ENCODE data around the gene FLAD1.

The FLAD1 gene

DNA sequence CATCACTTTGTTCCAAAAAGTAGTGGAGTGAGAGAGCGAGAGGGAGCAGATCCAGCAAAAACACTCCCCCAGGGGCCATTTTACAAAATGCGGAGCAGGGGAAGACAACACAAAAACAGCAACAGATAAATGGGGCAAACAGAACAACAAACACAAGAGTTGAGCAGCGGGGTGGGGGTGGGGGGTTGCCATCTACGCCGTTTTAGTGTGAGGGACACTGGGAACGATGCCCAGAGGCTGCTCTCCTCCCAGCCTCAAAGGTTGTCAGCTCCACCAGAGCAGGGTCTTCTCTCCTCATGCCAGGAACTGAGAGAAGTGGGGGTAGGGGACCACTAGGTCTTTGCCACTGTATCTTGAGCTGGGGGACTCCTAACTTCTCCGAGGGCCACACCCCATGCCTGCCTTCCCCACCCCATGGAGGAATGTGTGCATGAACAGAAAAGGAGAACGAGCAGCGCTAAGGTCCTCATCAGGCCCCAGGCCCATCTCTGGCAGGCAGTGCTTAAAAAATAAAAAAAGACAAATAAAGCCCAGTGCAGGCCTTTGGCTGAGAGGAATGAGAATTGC is 26.0 kb upstream of the FLAD1 start:
- DNase-seq (ENCODE audit: low spot score), result no peak
- in situ Hi-C loops (cut with MboI; ENCODE audit: low pct_unique_long_range_greater_than_20kb, low sequenced_read_pairs, unreplicated experiment), result no loop called here
- TF ChIP-seq, protein P1, sequence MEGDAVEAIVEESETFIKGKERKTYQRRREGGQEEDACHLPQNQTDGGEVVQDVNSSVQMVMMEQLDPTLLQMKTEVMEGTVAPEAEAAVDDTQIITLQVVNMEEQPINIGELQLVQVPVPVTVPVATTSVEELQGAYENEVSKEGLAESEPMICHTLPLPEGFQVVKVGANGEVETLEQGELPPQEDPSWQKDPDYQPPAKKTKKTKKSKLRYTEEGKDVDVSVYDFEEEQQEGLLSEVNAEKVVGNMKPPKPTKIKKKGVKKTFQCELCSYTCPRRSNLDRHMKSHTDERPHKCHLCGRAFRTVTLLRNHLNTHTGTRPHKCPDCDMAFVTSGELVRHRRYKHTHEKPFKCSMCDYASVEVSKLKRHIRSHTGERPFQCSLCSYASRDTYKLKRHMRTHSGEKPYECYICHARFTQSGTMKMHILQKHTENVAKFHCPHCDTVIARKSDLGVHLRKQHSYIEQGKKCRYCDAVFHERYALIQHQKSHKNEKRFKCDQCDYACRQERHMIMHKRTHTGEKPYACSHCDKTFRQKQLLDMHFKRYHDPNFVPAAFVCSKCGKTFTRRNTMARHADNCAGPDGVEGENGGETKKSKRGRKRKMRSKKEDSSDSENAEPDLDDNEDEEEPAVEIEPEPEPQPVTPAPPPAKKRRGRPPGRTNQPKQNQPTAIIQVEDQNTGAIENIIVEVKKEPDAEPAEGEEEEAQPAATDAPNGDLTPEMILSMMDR (IDR thresholded peaks at IDR 0.05; ENCODE audit: extremely low read depth, insufficient read depth, missing control alignments), result no peak

DNA sequence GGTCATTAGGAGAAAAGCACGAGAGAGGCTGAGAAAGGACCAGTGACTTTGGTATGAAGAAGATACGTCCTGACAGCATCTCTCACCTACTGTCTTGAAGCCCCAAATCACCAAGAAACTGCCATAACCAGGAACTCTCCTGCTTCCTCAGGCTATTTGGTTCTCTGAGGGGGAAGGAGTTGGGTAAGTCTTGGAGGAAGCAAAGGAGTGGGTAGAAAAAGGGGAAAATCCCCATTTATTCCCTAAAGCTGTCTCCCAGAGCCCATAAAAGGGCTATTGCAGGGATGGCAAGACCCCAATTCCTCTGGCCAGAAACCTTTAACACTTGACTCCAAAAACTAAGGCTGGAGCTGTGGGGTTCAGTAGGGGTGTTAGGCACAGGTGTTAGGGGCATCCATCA is 25.1 kb upstream of the FLAD1 start:
- DNase-seq (ENCODE audit: low spot score), result no peak
- in situ Hi-C loops (cut with MboI; ENCODE audit: low pct_unique_long_range_greater_than_20kb, low sequenced_read_pairs, unreplicated experiment), result no loop called here
- TF ChIP-seq, protein P1 (IDR thresholded peaks at IDR 0.05; ENCODE audit: extremely low read depth, insufficient read depth, missing control alignments), result no peak

DNA sequence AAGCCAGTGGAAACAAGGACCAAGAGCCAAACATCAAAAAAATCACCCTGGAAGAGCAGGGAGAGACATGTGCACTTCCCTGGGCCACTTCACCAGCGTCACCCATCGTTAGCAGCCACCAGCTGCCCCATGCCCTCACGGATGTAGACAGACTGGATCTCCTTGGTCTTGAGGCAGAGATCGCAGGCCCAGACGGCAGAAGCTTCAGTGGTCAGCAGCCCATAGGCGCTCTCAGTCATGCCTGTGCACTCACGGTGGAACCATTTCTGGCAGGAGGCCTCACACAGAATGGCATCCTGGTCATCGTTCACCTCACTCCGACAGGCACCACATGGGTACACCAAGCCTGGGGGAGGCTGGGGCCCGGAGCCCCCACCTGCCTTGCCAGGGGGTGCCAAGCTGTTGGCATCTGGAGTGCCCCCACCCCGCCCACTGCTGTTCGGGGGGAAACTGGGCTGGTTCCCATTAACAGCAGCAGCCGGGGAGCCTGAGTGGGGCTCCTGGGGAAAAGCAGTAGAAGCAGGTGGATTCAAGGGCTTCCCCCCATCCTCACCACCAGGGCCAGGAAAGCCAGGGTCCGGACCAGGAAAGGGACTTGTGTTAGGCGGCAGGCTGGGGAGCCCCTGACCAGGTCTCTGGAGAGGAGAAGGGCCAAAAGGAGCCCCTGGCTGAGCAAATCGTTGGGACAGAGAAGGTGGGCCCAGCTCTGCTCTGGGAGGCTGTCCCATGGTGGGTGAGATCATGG is 24.3 kb upstream of the FLAD1 start:
- DNase-seq (ENCODE audit: low spot score), result no peak
- TF ChIP-seq, protein P1 (IDR thresholded peaks at IDR 0.05; ENCODE audit: extremely low read depth, insufficient read depth, missing control alignments), result no peak
- in situ Hi-C loops (cut with MboI; ENCODE audit: low pct_unique_long_range_greater_than_20kb, low sequenced_read_pairs, unreplicated experiment), result no loop called here

DNA sequence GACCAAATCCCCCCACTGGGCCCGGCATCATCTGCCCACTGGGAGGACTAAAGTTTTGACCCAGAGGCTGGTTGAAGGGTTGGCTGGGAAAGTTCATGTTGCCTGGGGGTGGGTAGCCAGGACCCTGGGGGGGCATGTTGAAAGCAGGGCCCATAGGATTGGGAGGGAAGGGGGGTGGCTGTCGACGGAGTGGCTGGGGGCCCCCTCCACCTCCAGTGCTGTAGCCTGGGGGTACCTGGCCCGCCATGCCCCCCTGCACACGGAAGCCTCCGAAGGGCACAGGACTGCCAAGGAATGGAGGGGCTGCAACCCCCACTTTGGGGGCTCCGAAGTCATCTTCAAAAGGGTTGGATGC is 23.7 kb upstream of the FLAD1 start:
- DNase-seq (ENCODE audit: low spot score), result no peak
- in situ Hi-C loops (cut with MboI; ENCODE audit: low pct_unique_long_range_greater_than_20kb, low sequenced_read_pairs, unreplicated experiment), result no loop called here
- TF ChIP-seq, protein P1 (IDR thresholded peaks at IDR 0.05; ENCODE audit: extremely low read depth, insufficient read depth, missing control alignments), result no peak

DNA sequence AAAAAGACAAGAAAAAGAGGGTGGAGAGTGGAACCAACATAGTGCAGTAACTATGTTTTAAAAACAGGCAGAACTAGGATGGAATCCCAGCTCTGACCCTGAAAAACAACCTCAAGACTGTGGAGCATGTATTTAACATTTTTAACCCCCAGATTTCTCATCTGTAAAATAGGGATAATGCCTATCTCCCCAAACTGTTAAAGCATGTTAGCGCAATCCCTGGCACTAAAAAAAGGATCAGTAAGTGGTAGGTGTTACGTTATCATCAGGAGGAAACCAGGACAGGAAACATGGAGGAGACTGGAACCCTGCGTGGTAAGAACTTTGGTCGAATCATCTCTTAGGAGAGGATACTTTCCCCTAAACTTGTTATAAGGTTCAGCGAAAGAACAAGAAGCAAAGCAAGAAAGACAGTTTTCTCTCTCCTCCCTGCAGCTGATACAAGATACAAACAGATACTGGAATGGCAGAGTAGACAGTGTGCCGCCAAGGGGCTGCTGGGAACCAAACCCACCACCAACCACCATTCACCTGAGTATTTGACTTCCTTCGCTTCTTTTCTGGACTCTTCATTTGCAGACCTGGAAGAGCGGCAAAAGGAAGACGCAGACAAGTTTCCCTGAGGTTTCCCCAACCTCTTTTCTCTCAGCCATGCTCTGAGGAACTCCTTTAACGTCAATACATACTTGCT is 22.6 kb upstream of the FLAD1 start:
- in situ Hi-C loops (cut with MboI; ENCODE audit: low pct_unique_long_range_greater_than_20kb, low sequenced_read_pairs, unreplicated experiment), result no loop called here
- DNase-seq (ENCODE audit: low spot score), result no peak
- TF ChIP-seq, protein P1 (IDR thresholded peaks at IDR 0.05; ENCODE audit: extremely low read depth, insufficient read depth, missing control alignments), result no peak

DNA sequence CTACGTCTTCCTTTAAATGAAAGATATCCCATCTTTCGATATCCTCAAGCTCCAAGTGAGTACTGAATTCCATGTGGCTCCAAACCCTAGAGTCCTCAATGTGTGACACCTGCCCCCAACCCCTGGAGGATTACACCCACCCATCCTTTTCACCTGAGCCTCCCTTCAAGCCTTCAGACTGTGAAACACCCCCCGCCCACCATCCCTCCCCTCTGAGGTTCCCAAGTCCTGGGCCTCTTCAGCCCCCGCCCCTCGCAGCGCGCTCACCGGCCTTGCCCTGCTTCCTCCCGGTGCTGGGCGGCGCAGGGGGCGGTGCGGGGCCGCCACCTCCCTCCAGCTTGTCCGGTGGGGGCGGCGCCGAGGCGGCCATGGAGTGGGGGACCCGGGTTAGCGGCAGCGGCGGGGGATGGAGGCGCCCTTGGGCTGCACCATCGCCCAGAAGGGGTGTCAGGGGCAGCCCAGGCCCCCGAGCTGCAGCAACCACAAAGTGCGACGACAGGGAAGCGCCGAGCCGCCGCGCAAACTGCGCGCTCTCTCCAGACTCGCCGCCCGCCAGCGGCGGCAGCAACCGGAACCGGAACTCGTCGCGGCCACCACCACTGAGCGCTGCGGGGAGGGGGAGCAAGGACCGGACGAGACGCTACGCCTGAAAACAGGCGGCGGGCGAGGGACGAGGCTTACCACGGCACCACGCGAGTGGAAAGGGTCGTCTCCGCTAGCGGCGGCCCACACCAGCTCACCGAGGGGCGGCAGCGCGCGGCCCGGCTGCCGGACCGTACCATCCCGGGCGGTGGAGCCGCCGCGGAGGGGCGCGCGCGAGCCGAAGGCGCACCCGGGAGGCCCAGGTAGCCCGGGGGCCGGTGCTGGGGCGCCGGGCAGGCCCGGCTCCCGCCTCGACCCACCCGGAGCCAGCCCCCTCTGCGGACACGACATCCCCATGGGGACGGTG is 21.7 kb upstream of the FLAD1 start, which contains the start of gene PYGO2:
TSS of gene PYGO2 (minus strand) at position 576 of the 949 bp plus-strand sequence. CDS start at position 370, 206 bp downstream.
- TF ChIP-seq, protein P1 (IDR thresholded peaks at IDR 0.05; ENCODE audit: extremely low read depth, insufficient read depth, missing control alignments), result peak; percentile 75
- in situ Hi-C loops (cut with MboI; ENCODE audit: low pct_unique_long_range_greater_than_20kb, low sequenced_read_pairs, unreplicated experiment), result no loop called here
- peak; percentile 93 for DNase-seq (ENCODE audit: low spot score)

Data from GM13977 (cell line).